ENCODE data around the gene ARSB. TPM values are rescaled to one million over a fixed set of nuclear protein-coding genes. Genes with fewer than 3 reads are reported as not detected.

ARSB gene
- 37.1 and 43.7 TPM in 2 replicates for total RNA-seq

GRCh38 chr5:78985116-78985724 lies at the start of gene ARSB:
Gene ARSB, minus strand, starts transcription at chr5:78985310. Its CDS starts 62 bp downstream, at chr5:78985248.

Other genes starting within 250 kb of the ARSB start
- 1.9 and 2.3 TPM in 2 replicates for gene DMGDH, start 84.4 kb upstream of the ARSB start, total RNA-seq
- 3.1 and 6.4 TPM in 2 replicates for gene BHMT2, start 84.5 kb upstream of the ARSB start, total RNA-seq
- not detected in 2 replicates for gene BHMT, start 126.5 kb upstream of the ARSB start, total RNA-seq

Data from smooth muscle cell of the pulmonary artery (primary cell).